ENCODE measurements around the gene SPDYE1. TPM values are rescaled to one million over a fixed set of nuclear protein-coding genes. Genes with fewer than 3 reads are reported as not detected.

Gene SPDYE1
- total and polyA plus RNA-seq, 2 of the 13 experiments (the other 11 are each of a cell fraction or from before 2014, with no cell fraction given) = not detected

DNA sequence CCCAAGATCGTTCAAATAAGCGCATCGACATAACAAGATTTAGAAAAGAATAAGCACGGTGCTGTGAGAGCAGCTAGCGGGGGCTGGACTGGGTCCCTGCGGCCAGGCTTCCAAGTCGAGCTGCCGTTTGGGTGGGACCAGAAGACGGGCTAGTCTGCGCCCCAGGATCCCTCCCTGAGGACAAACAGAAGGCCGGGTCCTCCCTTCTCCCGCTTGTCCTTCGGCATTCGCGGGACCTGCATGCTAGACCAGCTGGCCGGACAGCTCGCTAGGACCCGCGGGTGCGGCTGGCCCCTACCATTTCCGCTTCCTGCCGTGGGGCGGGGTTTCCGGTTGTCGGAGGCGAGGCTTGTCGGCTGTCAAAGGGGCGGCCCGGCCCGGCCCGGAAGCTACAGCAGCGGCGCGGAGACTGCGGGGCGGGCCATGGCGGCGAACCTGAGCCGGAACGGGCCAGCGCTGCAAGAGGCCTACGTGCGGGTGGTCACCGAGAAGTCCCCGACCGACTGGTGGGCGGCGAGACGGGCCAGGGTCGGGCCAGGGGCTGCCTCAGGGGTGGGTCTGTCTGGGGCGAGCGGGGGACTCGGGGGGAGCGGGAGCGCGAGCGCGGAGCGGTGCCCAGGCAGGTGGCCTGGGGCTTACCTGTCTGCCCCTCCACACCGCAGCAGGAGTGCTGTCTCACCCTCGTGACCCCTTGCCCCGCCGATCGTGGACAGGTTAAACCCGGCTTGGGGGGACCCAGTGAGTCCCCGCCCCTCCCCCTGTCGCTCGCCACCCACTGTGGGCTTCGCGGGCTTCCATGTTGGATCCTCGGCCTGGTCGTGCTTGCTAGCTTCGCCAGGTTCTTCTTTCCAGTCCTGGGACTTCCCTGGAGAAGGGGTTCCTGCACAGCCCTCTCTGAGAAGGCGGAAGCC lies 46.9 kb downstream of the SPDYE1 start, which contains the start of gene DBNL (continued):
- TF ChIP-seq, protein P1, sequence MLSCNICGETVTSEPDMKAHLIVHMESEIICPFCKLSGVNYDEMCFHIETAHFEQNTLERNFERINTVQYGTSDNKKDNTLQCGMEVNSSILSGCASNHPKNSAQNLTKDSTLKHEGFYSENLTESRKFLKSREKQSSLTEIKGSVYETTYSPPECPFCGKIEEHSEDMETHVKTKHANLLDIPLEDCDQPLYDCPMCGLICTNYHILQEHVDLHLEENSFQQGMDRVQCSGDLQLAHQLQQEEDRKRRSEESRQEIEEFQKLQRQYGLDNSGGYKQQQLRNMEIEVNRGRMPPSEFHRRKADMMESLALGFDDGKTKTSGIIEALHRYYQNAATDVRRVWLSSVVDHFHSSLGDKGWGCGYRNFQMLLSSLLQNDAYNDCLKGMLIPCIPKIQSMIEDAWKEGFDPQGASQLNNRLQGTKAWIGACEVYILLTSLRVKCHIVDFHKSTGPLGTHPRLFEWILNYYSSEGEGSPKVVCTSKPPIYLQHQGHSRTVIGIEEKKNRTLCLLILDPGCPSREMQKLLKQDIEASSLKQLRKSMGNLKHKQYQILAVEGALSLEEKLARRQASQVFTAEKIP (CRISPR knock-in tag; IDR thresholded peaks at IDR 0.05; ENCODE audit: borderline replicate concordance) = no peak
- TF ChIP-seq, protein P2, sequence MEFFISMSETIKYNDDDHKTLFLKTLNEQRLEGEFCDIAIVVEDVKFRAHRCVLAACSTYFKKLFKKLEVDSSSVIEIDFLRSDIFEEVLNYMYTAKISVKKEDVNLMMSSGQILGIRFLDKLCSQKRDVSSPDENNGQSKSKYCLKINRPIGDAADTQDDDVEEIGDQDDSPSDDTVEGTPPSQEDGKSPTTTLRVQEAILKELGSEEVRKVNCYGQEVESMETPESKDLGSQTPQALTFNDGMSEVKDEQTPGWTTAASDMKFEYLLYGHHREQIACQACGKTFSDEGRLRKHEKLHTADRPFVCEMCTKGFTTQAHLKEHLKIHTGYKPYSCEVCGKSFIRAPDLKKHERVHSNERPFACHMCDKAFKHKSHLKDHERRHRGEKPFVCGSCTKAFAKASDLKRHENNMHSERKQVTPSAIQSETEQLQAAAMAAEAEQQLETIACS (CRISPR knock-in tag; IDR thresholded peaks at IDR 0.05) = no peak
- no peak for TF ChIP-seq ZNF570 (CRISPR knock-in tag; IDR thresholded peaks at IDR 0.05; ENCODE audit: borderline replicate concordance)
- TF ChIP-seq ZNF564 (CRISPR knock-in tag; IDR thresholded peaks at IDR 0.05) = peak; percentile 87
- TF ChIP-seq TCF7L2 (IDR thresholded peaks at IDR 0.05; ENCODE audit: low read depth, low read length) = no peak
- TF ChIP-seq SP5 (CRISPR knock-in tag; IDR thresholded peaks at IDR 0.05; ENCODE audit: borderline replicate concordance, low read depth) = peak; percentile 62; the same call in 1 of the 2 replicates
- 0 out of 2 replicates have a peak, but pooled peaks have one; percentile 2 for TF ChIP-seq ZNF615 (CRISPR knock-in tag; IDR thresholded peaks at IDR 0.05; ENCODE audit: borderline replicate concordance)
- TF ChIP-seq DZIP1 (CRISPR knock-in tag; IDR thresholded peaks at IDR 0.05) = 0 out of 2 replicates have a peak, but pooled peaks have one; percentile 64
- TF ChIP-seq NCOA1 (CRISPR knock-in tag; IDR thresholded peaks at IDR 0.05) = 0 out of 2 replicates have a peak, but pooled peaks have one; percentile 33
- no peak for TF ChIP-seq NFE2 (CRISPR knock-in tag; IDR thresholded peaks at IDR 0.05)
- TF ChIP-seq ZNF839 (CRISPR knock-in tag; IDR thresholded peaks at IDR 0.05; ENCODE audit: borderline replicate concordance) = peak; percentile 40; the same call in 1 of the 2 replicates
- no peak for TF ChIP-seq ZNF329 (CRISPR knock-in tag; IDR thresholded peaks at IDR 0.05; ENCODE audit: low read depth)
- TF ChIP-seq, protein P3, sequence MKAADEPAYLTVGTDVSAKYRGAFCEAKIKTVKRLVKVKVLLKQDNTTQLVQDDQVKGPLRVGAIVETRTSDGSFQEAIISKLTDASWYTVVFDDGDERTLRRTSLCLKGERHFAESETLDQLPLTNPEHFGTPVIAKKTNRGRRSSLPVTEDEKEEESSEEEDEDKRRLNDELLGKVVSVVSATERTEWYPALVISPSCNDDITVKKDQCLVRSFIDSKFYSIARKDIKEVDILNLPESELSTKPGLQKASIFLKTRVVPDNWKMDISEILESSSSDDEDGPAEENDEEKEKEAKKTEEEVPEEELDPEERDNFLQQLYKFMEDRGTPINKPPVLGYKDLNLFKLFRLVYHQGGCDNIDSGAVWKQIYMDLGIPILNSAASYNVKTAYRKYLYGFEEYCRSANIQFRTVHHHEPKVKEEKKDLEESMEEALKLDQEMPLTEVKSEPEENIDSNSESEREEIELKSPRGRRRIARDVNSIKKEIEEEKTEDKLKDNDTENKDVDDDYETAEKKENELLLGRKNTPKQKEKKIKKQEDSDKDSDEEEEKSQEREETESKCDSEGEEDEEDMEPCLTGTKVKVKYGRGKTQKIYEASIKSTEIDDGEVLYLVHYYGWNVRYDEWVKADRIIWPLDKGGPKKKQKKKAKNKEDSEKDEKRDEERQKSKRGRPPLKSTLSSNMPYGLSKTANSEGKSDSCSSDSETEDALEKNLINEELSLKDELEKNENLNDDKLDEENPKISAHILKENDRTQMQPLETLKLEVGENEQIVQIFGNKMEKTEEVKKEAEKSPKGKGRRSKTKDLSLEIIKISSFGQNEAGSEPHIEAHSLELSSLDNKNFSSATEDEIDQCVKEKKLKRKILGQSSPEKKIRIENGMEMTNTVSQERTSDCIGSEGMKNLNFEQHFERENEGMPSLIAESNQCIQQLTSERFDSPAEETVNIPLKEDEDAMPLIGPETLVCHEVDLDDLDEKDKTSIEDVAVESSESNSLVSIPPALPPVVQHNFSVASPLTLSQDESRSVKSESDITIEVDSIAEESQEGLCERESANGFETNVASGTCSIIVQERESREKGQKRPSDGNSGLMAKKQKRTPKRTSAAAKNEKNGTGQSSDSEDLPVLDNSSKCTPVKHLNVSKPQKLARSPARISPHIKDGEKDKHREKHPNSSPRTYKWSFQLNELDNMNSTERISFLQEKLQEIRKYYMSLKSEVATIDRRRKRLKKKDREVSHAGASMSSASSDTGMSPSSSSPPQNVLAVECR (CRISPR knock-in tag; IDR thresholded peaks at IDR 0.05; ENCODE audit: borderline replicate concordance) = peak; percentile 98
- peak; percentile 93 for TF ChIP-seq MAX (IDR thresholded peaks at IDR 0.05)
- no peak for TF ChIP-seq ZBTB1 (CRISPR knock-in tag; IDR thresholded peaks at IDR 0.05; ENCODE audit: borderline replicate concordance)
- TF ChIP-seq ZNF350 (CRISPR knock-in tag; IDR thresholded peaks at IDR 0.05; ENCODE audit: borderline replicate concordance, low read depth) = peak; percentile 48; the same call in 1 of the 2 replicates
